ENCODE measurements around the gene SERPINA10. TPM values are rescaled to one million over a fixed set of nuclear protein-coding genes. Genes with fewer than 3 reads are reported as not detected.

SERPINA10 gene
- total and polyA plus RNA-seq, 2 of the 13 experiments (the other 11 are each of a cell fraction or from before 2014, with no cell fraction given) = 20.1 to 20.2 TPM

DNA sequence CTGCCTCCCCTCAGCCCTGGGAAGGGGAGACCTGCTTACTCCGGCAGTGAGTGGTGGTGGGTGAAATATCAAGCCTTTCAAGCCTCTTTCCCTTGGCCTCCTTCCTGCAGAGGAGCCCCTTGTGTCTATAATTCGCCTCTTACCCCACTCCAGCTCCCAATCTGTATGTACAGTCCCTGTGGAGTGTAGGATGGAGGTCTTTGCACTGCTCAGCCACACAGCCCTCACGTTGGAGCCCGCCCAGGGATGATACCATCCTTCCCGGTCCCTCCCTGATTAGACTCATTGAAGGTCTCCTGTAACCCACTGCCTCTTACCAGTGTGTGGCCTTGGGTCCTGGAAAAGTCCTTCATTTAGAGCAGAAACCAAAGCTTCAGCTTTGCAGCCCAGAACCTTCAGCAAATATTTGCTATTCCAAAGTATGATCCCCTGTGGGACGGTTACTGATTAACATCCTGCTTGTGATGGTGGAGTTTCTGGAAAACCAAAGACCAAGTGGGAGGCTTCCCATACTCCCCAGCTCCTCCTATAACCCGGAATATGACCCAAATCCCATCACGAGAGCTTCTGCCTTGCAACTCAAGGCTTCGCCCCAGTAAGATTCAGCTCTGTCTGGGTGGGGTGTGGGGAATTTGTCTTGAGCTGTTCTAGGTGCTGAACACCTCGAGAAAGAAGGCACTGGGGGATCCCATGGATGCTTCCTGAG is at the start of gene SERPINA10 (continued):
- TF ChIP-seq ZNF136 (CRISPR knock-in tag; IDR thresholded peaks at IDR 0.05; ENCODE audit: low read depth) (no peak), ZNF607 (CRISPR knock-in tag; IDR thresholded peaks at IDR 0.05; ENCODE audit: borderline replicate concordance) (no peak), HHEX (CRISPR knock-in tag; IDR thresholded peaks at IDR 0.05) (peak; percentile 6; the same call in 1 of the 2 replicates), ZNF614 (CRISPR knock-in tag; IDR thresholded peaks at IDR 0.05; ENCODE audit: borderline replicate concordance) (peak; percentile 77; the same call in 1 of the 2 replicates), ATF7-NPFF (CRISPR knock-in tag; IDR thresholded peaks at IDR 0.05; ENCODE audit: low read depth) (peak; percentile 20; the same call in 1 of the 2 replicates), NFYB (CRISPR knock-in tag; IDR thresholded peaks at IDR 0.05) (no peak), JARID2 (CRISPR knock-in tag; IDR thresholded peaks at IDR 0.05; ENCODE audit: insufficient replicate concordance) (peak; percentile 26), NR2C2 (CRISPR knock-in tag; IDR thresholded peaks at IDR 0.05; ENCODE audit: borderline replicate concordance) (peak; percentile 62), SMYD3 (CRISPR knock-in tag; IDR thresholded peaks at IDR 0.05) (peak; percentile 60; the same call in 1 of the 2 replicates), MED1 (CRISPR knock-in tag; IDR thresholded peaks at IDR 0.05) (peak; percentile 92), PHB2 (IDR thresholded peaks at IDR 0.05; ENCODE audit: partially characterized antibody) (no peak)
- TF ChIP-seq, protein P1, sequence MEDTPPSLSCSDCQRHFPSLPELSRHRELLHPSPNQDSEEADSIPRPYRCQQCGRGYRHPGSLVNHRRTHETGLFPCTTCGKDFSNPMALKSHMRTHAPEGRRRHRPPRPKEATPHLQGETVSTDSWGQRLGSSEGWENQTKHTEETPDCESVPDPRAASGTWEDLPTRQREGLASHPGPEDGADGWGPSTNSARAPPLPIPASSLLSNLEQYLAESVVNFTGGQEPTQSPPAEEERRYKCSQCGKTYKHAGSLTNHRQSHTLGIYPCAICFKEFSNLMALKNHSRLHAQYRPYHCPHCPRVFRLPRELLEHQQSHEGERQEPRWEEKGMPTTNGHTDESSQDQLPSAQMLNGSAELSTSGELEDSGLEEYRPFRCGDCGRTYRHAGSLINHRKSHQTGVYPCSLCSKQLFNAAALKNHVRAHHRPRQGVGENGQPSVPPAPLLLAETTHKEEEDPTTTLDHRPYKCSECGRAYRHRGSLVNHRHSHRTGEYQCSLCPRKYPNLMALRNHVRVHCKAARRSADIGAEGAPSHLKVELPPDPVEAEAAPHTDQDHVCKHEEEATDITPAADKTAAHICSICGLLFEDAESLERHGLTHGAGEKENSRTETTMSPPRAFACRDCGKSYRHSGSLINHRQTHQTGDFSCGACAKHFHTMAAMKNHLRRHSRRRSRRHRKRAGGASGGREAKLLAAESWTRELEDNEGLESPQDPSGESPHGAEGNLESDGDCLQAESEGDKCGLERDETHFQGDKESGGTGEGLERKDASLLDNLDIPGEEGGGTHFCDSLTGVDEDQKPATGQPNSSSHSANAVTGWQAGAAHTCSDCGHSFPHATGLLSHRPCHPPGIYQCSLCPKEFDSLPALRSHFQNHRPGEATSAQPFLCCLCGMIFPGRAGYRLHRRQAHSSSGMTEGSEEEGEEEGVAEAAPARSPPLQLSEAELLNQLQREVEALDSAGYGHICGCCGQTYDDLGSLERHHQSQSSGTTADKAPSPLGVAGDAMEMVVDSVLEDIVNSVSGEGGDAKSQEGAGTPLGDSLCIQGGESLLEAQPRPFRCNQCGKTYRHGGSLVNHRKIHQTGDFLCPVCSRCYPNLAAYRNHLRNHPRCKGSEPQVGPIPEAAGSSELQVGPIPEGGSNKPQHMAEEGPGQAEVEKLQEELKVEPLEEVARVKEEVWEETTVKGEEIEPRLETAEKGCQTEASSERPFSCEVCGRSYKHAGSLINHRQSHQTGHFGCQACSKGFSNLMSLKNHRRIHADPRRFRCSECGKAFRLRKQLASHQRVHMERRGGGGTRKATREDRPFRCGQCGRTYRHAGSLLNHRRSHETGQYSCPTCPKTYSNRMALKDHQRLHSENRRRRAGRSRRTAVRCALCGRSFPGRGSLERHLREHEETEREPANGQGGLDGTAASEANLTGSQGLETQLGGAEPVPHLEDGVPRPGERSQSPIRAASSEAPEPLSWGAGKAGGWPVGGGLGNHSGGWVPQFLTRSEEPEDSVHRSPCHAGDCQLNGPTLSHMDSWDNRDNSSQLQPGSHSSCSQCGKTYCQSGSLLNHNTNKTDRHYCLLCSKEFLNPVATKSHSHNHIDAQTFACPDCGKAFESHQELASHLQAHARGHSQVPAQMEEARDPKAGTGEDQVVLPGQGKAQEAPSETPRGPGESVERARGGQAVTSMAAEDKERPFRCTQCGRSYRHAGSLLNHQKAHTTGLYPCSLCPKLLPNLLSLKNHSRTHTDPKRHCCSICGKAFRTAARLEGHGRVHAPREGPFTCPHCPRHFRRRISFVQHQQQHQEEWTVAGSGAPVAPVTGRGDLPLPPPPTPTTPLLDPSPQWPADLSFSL (CRISPR knock-in tag; IDR thresholded peaks at IDR 0.05) = no peak
- TF ChIP-seq, protein P2, sequence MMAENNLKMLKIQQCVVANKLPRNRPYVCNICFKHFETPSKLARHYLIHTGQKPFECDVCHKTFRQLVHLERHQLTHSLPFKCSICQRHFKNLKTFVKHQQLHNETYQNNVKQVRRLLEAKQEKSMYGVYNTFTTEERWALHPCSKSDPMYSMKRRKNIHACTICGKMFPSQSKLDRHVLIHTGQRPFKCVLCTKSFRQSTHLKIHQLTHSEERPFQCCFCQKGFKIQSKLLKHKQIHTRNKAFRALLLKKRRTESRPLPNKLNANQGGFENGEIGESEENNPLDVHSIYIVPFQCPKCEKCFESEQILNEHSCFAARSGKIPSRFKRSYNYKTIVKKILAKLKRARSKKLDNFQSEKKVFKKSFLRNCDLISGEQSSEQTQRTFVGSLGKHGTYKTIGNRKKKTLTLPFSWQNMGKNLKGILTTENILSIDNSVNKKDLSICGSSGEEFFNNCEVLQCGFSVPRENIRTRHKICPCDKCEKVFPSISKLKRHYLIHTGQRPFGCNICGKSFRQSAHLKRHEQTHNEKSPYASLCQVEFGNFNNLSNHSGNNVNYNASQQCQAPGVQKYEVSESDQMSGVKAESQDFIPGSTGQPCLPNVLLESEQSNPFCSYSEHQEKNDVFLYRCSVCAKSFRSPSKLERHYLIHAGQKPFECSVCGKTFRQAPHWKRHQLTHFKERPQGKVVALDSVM (CRISPR knock-in tag; IDR thresholded peaks at IDR 0.05) = no peak
- TF ChIP-seq, protein P3, sequence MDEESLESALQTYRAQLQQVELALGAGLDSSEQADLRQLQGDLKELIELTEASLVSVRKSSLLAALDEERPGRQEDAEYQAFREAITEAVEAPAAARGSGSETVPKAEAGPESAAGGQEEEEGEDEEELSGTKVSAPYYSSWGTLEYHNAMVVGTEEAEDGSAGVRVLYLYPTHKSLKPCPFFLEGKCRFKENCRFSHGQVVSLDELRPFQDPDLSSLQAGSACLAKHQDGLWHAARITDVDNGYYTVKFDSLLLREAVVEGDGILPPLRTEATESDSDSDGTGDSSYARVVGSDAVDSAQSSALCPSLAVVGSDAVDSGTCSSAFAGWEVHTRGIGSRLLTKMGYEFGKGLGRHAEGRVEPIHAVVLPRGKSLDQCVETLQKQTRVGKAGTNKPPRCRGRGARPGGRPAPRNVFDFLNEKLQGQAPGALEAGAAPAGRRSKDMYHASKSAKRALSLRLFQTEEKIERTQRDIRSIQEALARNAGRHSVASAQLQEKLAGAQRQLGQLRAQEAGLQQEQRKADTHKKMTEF (CRISPR knock-in tag; IDR thresholded peaks at IDR 0.05) = peak; percentile 80; the same call in 1 of the 2 replicates
- TF ChIP-seq, protein P4, sequence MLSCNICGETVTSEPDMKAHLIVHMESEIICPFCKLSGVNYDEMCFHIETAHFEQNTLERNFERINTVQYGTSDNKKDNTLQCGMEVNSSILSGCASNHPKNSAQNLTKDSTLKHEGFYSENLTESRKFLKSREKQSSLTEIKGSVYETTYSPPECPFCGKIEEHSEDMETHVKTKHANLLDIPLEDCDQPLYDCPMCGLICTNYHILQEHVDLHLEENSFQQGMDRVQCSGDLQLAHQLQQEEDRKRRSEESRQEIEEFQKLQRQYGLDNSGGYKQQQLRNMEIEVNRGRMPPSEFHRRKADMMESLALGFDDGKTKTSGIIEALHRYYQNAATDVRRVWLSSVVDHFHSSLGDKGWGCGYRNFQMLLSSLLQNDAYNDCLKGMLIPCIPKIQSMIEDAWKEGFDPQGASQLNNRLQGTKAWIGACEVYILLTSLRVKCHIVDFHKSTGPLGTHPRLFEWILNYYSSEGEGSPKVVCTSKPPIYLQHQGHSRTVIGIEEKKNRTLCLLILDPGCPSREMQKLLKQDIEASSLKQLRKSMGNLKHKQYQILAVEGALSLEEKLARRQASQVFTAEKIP (CRISPR knock-in tag; IDR thresholded peaks at IDR 0.05; ENCODE audit: borderline replicate concordance) = no peak

All from HepG2 (cell line).